ENCODE results near the gene TBC1D10B. TPM values are rescaled to one million over a fixed set of nuclear protein-coding genes. Genes with fewer than 3 reads are reported as not detected.

TBC1D10B gene
- total and polyA plus RNA-seq, 9 of the 15 experiments (the other 6 are each of a cell fraction or from before 2014, with no cell fraction given): 2.2 to 55.4 (median 17.5) TPM

GRCh38 chr16:30377812-30378235, 7.5 kb upstream of the TBC1D10B start (continued):
- TF ChIP-seq PRDM10 (IDR thresholded peaks at IDR 0.05; ENCODE audit: partially characterized antibody) (peak; percentile 76), ZNF217 (CRISPR knock-in tag; IDR thresholded peaks at IDR 0.05) (no peak), PTBP1 (IDR thresholded peaks at IDR 0.05; ENCODE audit: low read depth, low read length) (no peak), SRF (CRISPR knock-in tag; IDR thresholded peaks at IDR 0.05) (no peak; a peak in 2 of 4 replicates), ZNF830 (CRISPR knock-in tag; IDR thresholded peaks at IDR 0.05) (0 out of 2 replicates have a peak, but pooled peaks have one; percentile 54), BACH1 (tag; IDR thresholded peaks at IDR 0.05) (peak; percentile 52; the same call in 1 of the 2 replicates), NFE2L1 (tag; IDR thresholded peaks at IDR 0.05; ENCODE audit: borderline replicate concordance, low read depth) (no peak), ZKSCAN1 (IDR thresholded peaks at IDR 0.05; ENCODE audit: low read depth, low read length) (peak; percentile 7; the same call in 1 of the 2 replicates), ZNF592 (IDR thresholded peaks at IDR 0.05) (peak; percentile 89), CBX2 (IDR thresholded peaks at IDR 0.05; ENCODE audit: insufficient read depth, low read length, poor library complexity, severe bottlenecking) (no peak), ZKSCAN8 (CRISPR knock-in tag; IDR thresholded peaks at IDR 0.05) (0 out of 2 replicates have a peak, but pooled peaks have one; percentile 20), HNRNPL (IDR thresholded peaks at IDR 0.05; ENCODE audit: low read depth, low read length) (0 out of 2 replicates have a peak, but pooled peaks have one; percentile 47), CSDE1 (IDR thresholded peaks at IDR 0.05) (no peak), RNF2 (IDR thresholded peaks at IDR 0.05) (peak; percentile 62), NBN (IDR thresholded peaks at IDR 0.05; ENCODE audit: low read depth) (peak; percentile 66), TAF7 (tag; IDR thresholded peaks at IDR 0.05) (peak; percentile 65), EGR1 (conservative IDR thresholded peaks at IDR 0.05) (peak; percentile 98), HSF4 (CRISPR knock-in tag; IDR thresholded peaks at IDR 0.05; ENCODE audit: borderline replicate concordance) (no peak), PTTG1 (tag; IDR thresholded peaks at IDR 0.05; ENCODE audit: low read depth) (no peak), MYC (IDR thresholded peaks at IDR 0.05; ENCODE audit: low read depth, low read length) (peak; percentile 55; the same call in 1 of the 2 replicates), MYC (CRISPR knock-in tag; IDR thresholded peaks at IDR 0.05; ENCODE audit: borderline replicate concordance, low read depth) (peak; percentile 57; the same call in 1 of the 2 replicates)

All from K562 (cell line).